ENCODE measurements around the gene KL.

The KL gene

DNA sequence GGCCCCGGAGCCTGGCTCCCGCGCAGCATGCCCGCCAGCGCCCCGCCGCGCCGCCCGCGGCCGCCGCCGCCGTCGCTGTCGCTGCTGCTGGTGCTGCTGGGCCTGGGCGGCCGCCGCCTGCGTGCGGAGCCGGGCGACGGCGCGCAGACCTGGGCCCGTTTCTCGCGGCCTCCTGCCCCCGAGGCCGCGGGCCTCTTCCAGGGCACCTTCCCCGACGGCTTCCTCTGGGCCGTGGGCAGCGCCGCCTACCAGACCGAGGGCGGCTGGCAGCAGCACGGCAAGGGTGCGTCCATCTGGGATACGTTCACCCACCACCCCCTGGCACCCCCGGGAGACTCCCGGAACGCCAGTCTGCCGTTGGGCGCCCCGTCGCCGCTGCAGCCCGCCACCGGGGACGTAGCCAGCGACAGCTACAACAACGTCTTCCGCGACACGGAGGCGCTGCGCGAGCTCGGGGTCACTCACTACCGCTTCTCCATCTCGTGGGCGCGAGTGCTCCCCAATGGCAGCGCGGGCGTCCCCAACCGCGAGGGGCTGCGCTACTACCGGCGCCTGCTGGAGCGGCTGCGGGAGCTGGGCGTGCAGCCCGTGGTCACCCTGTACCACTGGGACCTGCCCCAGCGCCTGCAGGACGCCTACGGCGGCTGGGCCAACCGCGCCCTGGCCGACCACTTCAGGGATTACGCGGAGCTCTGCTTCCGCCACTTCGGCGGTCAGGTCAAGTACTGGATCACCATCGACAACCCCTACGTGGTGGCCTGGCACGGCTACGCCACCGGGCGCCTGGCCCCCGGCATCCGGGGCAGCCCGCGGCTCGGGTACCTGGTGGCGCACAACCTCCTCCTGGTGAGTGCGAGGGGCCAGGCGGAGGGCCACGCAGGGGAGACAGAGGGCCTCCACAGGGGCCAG, at the start of gene KL:
KL (plus strand) TSS at position 10 of the 909 bp plus-strand sequence; CDS start at position 28, 18 bp downstream.
- DNase-seq, result no peak

GRCh38 chr13:32967584-32968182, 48.5 kb upstream of the KL start:
- DNase-seq, result no peak

DNA sequence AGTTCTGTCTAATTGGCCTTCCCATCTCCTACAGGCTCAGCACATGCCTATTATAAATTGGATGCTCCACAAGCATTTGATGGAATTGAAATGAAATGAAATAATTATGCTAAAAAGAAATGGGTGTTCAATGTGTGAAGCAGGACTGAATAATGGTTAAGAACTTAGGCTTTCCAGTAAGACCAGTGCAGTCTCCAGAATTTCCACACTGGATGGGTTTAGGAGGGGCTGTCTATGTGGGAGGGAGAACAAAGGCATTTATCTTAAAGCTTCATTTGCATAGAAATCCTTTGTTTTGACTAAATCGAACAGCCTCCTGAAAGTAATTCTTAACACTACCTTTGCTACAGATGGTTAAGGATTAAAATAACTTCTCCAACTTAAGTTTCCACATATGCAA, 47.9 kb upstream of the KL start:
- DNase-seq, result no peak

DNA sequence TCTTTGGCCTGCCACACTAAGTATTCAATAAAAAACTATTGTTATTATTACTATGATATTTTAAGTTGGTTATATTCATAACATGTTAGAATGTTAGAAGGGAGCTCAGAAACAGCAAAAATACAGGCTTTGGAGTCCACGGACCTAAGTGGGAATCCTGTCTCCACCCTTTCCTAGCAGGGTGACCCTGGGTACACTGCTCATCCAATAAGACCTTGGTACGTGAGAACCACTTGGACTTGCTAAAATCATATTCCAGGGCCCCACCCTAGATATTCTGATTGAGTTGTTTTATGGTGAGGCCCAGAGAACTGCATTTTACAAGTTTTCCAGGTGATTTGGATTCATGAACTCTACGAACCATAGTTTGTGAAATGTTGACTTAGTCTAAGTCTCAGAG, 47.4 kb upstream of the KL start:
- DNase-seq, result no peak

DNA sequence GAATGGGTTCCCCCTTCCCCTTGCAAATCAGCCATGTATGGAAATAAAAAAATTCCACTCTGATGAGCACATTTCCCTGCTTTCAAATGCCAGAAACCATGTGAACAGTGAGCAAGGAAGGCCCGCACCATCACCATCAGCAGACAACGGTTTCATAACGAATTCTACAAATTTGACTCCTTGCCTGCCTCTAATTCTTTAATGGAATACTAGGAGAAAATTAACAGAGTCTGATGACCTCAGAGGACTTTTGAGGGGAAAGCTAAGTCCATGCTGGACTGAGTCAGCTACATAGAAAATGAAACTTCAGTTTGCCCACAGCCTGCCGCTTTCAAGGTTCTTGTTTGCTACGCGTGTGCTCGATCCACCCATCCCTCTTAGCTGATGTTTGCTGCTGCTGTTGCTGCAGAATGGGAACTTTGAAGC, 46.7 kb upstream of the KL start:
- no peak for DNase-seq

- no peak for DNase-seq
Observed at GRCh38 chr13:32976056-32976805, 40.0 kb upstream of the KL start.

DNA sequence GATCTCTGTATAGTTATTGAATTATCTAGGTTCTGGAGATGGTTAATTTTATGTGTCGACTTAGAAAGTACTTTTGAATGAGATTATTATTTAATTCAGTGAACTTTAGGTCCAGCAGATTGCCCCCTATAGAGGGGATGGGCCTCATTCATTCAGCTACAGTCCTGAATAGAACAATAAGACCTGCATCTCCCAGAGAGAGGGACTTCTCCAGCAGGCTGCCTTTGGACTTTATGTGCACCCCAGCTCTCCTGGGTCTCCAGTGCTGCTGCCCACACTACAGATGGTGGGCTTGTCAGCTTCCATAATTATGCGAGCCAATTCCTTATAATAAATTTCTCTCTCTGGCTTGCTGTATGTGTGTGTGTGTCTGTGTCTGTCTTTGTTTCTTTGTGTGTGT, 39.3 kb upstream of the KL start:
- no peak for DNase-seq

GRCh38 chr13:32977321-32977720, 38.9 kb upstream of the KL start:
- DNase-seq, result no peak

DNA sequence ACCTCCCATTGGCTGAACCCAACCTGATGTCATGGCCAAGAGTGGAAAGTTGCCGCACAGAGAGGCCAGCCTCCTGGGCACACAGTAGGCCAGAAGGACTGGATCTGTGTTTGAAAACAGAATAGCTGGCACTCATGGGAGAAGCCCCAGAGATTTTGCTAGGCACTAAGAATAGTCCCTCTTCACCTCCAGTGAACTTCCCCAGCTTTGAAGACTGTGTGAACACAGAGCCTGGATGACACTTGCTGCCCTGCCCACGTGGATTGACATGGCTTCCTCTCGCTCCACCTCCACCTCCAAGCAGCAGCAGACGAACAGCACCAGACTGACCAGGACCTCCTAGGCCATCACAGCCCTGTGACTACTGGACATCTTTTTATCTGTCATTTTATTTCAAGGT, 37.9 kb upstream of the KL start:
- no peak for DNase-seq

- no peak for DNase-seq
Observed at GRCh38 chr13:32983058-32983457, 33.2 kb upstream of the KL start.

DNA sequence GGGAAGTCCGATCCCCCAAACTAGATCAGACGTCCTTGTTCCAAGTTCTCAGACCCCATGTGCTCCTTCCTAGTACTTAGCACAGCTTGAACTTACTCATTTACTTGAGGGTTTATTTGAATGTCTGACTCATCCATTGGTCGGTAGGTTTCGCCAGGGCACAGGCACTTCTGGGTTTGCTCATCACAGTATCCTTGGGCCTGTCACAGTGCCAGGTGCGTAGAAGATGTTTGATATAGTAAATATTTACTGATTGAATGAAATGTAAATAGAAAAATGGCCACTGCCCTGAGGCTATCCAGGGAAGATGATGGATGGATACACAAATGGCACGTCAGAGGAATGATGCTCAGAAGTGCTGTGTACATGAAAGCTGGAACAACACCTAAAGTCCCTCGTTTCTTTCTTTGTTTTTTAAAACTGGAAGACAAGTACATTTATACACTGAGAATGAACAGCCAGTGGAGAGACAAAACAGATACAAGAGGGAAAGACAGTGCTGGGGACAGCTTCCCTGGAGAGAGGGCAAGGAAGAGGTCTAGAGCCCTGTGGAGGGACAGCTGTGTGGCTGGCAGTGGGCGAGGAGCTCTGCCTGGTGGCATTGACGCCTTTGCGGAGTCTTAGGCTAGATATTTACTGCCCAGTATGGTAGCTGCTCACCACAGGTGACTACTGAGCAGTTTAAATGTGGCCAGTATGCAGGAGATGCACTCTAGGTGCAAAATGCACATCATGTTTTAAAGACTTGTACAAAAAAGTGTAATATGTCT, 31.2 kb upstream of the KL start:
- no peak for DNase-seq

- no peak for DNase-seq
Observed at GRCh38 chr13:32986552-32986951, 29.7 kb upstream of the KL start.

- no peak for DNase-seq
Observed at GRCh38 chr13:32987462-32987861, 28.8 kb upstream of the KL start.

GRCh38 chr13:32988608-32989289, 27.5 kb upstream of the KL start:
- no peak for DNase-seq

GRCh38 chr13:32989290-32989667, 26.9 kb upstream of the KL start:
- no peak for DNase-seq

DNA sequence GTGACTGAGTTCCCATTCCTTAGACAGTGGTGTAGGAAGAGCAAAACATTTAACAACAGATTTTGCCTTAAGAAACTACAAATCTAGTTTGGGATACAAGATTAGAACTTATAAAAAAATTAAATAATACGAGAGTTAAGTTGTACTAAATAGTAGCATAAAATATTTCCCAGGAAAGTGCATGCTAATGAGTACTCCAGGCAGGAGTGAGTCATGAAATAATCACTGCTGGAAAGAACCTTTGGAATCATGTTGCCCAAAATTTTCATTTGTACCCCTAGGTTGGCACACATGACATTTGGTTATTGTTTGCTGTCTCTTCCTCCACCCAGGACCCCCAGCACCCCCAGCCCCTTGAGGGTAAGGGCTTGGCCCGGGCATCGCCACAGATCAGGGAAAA, 26.3 kb upstream of the KL start:
- DNase-seq, result no peak

DNA sequence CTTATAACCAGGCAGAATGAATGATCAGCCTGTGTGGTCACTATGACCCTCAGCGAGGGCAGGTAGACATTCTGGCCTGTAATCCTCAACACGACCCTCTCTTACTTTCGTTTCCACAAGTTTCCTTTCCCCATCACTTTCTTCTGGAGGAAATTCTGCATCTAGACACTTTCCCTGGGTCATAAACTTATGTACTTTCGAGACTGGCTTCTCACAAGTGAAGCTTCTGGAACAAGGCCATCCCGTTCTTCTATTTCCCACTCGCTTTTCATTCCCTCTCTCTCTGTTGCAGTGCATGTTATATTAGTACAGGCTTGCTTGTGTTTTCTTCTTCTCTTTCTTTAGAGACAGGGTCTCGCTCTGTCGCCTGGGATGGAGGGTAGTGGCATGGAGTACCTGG, 23.1 kb upstream of the KL start:
- no peak for DNase-seq

DNA sequence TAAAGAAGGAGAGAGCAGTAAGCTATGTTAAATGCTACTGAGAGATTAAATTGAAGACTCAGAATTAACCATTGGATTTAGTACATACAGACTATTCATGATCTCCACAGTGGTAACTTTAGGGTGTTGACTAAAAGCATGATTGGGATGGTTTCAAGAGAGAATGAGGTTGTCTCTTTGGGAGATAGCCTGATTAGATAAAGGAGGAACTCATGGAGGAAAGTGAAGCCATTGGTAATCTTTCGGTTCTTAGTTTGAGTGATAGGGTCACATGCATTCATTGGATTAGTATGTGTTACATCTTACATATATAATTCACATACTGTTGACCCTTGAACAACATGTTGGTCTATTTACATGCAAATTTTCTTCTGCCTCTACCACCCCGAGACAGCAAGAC, 18.8 kb upstream of the KL start:
- no peak for DNase-seq

DNA sequence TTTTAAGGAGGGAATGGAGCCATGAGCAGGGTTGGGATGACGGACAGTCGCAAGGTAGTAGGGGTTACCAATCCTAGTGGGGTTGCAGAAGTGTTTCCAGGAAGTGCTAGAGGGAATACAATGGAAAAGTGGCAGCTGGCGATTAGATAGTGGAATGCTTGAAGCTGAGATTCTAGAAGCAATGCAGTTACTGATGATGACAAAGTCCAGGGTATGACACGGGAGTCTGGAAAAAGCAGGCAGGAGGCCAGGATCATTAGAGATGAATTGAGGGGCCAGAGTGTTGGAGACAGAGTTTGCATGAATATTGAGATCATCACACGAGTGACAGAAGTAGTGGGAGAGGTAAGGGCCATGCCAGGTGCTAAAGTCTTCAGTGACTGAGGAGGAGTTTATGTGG, 17.3 kb upstream of the KL start:
- DNase-seq, result no peak

- no peak for DNase-seq
Observed at GRCh38 chr13:33000365-33000764, 15.9 kb upstream of the KL start.

- no peak for DNase-seq
Observed at GRCh38 chr13:33003458-33004019, 12.7 kb upstream of the KL start.

- DNase-seq, result no peak
Observed at GRCh38 chr13:33004511-33004910, 11.7 kb upstream of the KL start.

Data from NCI-H1694 treated with DMSO at 0.1 percent for 48 hours (cell line).